ENCODE data around the gene TMED1.

DNA sequence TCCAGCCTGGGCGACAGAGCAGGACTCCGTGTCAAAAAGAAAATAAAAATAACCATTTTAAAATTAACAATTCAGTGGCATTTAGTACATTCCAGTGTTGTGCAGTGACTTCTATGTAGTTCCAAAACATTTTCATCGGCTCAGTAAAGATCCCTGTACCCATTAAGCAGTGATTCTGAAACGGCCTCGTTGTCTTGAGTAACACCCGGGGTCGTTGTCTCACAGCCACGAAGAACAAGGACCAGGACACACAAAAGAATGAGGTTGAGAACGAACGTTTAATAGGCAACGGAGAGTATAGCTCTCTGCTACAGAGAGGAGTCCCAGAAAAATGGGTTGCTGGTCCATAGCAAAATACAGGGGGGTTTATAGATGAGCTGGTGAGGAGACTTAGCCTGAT is 2.4 kb upstream of the TMED1 start:
- TF ChIP-seq, protein P1, sequence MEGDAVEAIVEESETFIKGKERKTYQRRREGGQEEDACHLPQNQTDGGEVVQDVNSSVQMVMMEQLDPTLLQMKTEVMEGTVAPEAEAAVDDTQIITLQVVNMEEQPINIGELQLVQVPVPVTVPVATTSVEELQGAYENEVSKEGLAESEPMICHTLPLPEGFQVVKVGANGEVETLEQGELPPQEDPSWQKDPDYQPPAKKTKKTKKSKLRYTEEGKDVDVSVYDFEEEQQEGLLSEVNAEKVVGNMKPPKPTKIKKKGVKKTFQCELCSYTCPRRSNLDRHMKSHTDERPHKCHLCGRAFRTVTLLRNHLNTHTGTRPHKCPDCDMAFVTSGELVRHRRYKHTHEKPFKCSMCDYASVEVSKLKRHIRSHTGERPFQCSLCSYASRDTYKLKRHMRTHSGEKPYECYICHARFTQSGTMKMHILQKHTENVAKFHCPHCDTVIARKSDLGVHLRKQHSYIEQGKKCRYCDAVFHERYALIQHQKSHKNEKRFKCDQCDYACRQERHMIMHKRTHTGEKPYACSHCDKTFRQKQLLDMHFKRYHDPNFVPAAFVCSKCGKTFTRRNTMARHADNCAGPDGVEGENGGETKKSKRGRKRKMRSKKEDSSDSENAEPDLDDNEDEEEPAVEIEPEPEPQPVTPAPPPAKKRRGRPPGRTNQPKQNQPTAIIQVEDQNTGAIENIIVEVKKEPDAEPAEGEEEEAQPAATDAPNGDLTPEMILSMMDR (IDR thresholded peaks at IDR 0.05 in 8 of 11, conservative IDR thresholded peaks at IDR 0.05 in 3 of 11) = no peak
- no peak for TF ChIP-seq POLR2A (IDR thresholded peaks at IDR 0.05)
